ENCODE data around the gene HHIP. TPM values are rescaled to one million over a fixed set of nuclear protein-coding genes. Genes with fewer than 3 reads are reported as not detected.

HHIP gene, protein sequence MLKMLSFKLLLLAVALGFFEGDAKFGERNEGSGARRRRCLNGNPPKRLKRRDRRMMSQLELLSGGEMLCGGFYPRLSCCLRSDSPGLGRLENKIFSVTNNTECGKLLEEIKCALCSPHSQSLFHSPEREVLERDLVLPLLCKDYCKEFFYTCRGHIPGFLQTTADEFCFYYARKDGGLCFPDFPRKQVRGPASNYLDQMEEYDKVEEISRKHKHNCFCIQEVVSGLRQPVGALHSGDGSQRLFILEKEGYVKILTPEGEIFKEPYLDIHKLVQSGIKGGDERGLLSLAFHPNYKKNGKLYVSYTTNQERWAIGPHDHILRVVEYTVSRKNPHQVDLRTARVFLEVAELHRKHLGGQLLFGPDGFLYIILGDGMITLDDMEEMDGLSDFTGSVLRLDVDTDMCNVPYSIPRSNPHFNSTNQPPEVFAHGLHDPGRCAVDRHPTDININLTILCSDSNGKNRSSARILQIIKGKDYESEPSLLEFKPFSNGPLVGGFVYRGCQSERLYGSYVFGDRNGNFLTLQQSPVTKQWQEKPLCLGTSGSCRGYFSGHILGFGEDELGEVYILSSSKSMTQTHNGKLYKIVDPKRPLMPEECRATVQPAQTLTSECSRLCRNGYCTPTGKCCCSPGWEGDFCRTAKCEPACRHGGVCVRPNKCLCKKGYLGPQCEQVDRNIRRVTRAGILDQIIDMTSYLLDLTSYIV
- total RNA-seq (2014; rRNA removed; shearing (Covaris generic)), result 0.49 and 0.96 TPM in 2 replicates

DNA sequence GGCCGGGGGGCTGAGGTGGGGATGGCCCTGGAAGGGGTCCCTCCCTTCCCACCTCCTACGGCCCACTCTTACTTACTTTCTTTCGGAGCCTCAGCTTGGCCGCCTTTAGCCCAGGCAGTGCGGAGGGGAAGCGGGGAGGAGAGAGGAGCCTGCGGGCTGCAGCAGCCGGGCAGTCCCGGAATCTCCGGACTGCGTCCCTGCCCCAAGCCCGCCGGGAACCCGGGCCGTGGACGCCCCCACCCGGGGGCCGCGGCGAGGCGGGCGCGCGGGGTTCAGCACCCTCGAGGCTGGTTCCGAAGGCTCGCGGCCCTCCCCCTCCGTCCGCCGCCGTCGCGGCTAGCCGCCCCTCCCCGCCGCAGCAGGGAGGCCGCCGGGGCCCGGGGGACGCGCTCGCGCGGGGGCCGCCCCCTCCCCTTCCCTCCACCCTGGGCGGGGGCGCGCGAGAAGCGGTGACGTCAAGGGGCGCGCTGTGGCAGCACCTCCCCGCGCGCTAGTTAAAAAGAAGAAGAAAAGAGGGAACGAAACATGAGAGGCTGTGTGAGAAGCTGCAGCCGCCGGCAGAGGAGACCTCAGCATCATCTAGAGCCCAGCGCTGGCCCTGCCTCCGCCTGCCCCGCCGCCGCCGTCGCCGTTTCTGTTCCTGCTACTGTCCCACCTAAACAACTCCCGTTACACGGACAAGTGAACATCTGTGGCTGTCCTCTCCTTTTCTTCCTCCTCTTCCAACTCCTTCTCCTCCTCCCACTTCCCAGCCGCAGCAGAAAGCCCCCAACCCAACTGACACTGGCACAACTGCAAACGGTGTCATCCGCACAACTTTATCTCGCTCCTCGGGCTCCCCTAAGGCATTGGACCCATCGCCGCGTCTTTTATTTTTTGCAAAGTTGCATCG lies at the start of gene HHIP:
Gene HHIP (plus strand): TSS at position 526 of the 892 bp plus-strand sequence. CDS start 520 bp downstream, outside the sequence.
- peak; percentile 19 for DNase-seq (ENCODE audit: low read depth)

DNA sequence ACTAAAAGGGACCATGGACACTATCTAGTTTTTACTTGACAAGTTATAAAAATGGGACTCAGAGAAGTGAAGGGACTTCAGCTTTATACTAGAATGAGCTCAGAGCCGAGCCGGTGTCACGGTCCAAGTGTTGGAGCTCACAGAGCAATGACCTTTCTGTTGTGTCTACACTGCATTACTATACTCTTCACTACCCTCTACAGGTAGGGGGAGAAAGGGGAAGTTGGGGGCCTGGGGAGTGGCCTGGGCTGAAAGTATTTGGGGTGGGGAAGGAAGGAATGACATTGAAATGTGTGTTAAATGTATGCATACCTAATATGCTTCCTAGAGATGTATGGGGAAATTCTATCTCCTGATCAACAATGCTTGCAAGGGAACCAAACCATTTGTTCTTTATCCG lies 48.8 kb upstream of the HHIP start:
- no peak for DNase-seq (ENCODE audit: low read depth)

DNA sequence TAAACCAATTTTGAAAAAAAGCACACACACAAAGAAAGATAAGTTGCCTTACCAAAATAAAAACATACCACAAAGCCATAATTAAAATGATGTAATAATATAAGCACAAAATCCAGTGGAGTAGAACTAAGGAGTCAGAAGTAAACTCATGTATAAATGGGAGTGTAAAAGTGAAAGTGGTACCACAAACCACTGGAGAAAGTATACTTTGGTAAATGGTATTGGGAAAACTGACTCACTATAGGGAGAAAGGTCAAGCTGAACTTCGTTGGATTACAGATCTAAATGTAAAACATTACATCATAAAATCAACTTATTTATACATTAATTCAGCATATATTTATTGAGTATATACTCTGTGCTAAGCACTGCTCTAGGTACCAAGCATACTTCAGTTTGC lies 46.3 kb upstream of the HHIP start:
- no peak for DNase-seq (ENCODE audit: low read depth)

DNA sequence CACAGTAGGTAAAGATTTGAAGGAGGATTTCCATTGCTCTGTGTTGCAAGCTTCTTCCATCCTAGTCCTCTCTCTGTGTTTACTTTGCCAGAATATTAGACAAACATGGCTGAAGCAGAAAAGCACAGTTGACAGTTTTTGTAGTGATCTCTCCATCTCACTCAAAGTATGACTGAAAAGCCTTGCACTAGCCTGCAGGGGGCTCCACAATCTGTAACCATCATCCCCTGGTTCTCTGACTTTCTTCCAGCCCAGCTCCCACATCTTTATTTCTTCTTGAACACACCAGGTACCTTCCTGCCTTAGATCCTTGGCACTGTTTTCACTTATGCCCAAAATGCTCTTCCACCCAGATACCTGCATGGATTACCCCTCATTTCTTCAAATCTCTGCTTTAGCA lies 34.1 kb upstream of the HHIP start:
- DNase-seq (ENCODE audit: low read depth), result no peak

DNA sequence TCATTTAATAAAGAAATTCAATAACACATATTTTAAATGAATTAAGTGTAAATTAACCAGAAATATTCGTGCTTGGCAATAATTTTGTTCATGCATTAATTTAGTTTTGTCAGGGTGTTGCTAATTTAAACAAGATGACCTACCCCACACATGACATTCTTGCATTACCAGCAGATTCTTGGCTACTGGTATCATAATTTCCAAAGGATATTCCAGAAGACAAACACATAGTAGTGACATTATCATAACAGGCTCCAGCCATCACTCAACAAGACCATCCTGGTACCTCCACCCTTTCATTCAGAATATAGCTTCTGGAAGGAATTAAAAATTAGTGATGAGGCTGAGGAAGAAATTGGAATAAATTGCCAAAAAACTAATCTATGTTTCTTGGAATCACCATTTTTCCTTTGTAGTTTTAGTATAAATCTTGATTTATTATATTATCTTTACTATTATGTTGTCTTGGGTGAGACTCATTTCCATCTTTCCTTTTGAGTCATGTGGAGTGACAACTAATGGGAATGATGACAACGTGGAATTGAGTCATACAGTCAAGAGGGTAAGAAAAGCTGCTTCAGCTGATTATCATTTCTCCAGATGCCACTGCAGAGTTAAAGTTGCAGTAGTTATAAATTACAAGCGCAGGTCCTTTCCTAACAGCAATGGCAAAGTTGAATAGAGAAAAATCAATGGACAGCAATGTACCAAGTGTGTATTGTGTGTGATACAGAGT lies 30.9 kb upstream of the HHIP start:
- no peak for DNase-seq (ENCODE audit: low read depth)

DNA sequence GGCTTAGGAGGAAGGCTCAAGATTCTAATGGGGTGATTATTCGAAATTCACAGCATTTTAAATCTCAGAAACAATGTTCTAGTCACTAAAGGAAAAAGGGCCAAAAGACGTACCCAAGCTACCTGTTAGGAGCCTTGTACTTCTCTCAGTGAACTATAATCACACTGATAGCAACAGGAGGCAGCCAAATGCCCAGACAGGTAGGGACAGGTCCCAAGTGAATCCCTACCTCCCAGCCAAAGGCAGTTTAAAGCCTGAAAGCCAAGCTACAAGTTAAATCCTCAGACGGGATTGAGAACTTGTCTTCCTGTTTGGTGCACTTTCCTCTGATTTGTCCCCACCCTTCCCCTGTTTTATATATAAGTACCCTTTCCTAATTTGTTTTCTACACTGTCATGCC lies 24.3 kb upstream of the HHIP start:
- DNase-seq (ENCODE audit: low read depth), result no peak

DNA sequence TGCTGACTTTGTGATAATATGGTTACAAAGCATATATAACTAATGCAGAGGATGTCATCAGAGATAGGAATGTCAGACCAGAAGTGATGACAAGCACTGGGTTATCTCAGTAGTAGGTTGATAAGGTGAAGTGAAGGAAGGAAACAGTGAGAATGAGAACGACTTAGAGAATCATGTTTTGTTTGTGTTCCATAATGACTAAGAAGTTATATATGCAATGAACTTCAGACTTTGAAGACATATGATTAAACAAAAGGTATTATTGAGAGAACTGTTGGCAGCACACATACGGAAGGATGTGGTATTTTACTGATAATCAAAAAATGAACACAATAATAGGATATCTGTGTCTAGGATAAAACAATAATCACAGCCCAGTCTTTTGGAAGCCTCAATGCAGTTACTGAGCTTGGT lies 18.3 kb upstream of the HHIP start:
- no peak for DNase-seq (ENCODE audit: low read depth)

DNA sequence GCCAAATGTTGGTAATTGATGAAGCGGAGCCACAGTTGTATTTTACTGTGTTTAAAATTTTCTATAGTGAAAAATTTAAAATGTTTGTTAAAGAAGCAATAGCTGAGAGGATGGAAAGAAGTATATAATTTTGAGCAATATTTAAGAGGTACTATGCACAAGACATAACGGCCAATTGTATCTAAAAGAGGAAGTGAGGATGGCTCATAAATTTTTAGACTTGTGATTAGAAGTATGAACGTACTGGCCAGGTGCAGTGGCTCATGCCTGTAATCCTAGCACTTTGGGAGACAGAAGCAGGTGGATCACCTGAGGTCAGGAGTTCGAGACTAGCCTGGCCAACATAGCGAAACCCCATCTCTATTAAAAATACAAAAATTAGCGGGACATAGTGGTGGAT lies 12.7 kb upstream of the HHIP start:
- DNase-seq (ENCODE audit: low read depth), result no peak

DNA sequence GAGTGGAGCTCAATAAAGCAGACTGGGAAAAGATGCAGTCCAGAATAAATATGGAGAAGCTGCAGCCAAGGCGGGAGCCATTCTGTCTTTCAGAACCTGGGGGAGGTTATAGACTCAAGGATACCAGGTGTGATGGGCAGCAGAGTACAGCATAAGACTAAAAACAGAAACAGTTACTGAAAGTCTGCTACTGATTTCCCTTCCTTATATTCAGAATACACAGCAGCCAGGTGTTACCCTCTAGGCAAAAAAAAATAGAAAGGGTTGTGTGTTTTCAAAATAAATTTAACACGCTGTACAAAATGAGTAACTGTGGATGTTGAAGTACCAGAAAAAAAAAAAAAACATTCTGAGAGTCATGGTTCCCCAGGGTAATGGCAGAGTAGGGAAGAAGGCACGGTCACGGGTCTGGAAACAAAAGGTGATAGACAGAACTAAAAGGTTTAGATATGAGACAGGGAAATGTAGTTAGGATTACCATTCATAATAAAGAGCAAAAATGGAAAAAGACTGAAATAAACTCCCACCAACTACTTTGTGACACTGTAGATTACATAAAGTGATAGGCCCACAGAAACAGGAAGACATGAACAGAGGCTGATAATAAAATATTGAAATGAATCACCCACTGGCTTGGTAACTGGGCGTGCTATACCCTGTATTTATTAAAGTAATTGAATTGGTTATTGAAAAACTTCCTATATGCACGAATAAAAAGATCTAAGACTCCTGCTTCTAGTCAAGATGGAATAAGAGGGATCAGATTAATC lies 10.8 kb upstream of the HHIP start:
- DNase-seq (ENCODE audit: low read depth), result no peak

DNA sequence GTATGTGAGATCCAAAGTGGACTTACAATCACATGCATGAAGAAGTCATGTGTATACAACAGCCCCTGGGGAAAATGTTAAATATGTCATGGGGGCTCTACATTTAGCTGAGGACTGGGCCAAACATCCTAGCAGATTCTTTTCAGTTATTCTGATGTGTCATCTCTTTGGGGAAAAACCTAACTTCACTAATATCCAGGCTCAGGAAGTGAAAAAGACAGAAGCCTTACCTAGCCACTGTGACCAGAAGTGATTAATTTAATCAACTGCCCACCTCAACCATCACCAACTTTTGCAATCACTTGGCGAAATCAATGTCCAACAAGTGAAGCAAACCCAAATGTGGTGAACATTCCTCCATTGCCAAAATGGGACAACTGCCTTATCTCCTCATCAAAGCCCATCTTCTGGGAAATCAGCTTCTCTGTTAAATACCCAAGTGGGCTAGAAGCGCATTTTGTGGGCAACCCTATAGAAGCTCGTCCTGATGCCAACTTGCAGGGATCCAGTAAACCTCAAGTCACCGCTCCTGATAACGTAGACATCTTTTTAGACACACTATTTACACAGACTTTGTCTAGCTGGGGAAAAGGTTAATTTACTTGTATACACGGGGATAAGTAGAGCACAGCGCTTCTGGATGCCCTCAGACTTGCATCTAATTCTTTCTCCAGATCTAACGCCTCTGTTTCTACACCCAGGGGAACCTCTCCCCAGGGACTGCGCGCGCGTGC lies 1.4 kb upstream of the HHIP start:
- DNase-seq (ENCODE audit: low read depth), result no peak

DNA sequence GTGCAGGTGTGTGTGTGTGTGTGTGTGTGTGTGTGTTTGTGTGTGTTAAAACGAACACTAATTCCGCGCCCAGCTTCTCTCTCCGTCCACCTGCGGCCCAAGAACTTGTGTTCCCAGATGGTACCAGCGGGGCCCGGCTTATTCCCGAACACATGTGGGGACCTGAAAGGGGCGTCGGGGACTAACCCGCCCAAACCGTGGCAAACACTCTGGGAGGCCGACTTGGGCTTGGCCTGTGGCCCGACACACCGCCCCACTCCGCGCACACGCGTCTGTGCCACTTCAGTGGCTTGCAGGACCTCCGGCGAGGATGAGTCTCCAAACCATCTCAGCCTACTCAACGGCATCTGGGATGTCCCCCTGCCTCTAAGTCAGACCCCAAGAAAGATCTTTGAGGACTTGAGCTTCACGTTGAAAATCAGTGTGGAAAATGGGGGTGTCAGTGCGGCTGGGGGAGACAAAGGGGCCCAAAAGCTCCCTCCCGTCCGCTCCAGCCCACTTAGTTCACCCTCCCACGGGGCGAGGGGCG lies 790 bp upstream of the HHIP start:
- no peak for DNase-seq (ENCODE audit: low read depth)

DNA sequence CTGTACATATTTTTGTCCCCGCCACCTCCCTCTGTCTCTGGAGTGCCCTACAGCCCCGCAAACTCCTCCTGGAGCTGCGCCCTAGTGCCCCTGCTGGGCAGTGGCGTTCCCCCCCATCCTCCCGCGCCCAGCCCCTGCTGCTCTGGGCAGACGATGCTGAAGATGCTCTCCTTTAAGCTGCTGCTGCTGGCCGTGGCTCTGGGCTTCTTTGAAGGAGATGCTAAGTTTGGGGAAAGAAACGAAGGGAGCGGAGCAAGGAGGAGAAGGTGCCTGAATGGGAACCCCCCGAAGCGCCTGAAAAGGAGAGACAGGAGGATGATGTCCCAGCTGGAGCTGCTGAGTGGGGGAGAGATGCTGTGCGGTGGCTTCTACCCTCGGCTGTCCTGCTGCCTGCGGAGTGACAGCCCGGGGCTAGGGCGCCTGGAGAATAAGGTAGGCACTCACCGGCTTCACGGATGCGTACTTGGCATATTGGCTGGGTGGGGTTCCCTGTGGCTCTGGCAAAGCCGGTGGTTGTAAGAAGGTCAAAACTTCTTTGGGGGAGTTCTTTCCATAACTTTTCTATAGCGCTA lies 653 bp downstream of the HHIP start:
- no peak for DNase-seq (ENCODE audit: low read depth)

DNA sequence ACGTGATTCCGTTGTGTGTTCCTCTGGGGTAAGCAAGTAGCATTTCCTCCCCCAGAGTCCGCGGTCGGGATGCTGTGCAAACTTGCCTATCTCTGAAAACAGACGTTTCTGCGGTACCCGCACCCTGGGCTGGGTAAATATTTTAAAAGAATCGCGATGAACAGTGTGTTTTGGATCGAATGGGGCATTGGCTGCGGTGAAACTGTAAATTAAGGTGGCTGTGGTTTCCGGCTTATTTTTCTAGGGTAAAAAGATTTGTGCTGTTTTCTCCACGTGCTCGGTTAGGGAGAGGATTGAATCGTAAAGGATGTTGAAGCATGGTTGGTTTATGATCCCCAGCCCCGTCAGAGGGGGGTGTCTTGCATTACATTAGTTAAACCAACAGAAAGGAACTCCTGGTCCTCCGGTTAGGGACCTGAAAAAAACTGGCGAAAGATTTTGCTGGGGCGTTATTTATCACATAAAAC lies 1.2 kb downstream of the HHIP start:
- DNase-seq (ENCODE audit: low read depth), result no peak

DNA sequence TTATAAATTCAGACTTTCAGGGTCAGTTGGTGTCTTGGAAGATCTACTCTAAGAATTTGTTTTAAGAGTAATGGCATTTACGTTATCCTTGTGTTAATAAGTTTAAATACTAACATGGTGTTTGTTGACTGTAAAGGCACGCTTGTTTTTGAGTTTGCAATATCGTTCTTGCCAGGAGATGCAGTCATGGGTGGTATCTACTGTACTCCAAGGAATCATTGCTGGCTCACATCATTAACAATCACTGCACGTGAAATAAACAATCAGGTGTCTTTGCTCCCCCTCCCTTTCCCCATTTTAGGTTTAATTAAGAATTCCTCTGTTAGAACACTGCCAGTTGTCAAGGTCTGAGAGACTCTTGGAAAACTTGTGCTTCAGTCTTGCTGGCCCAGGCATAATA lies 1.6 kb downstream of the HHIP start:
- no peak for DNase-seq (ENCODE audit: low read depth)

DNA sequence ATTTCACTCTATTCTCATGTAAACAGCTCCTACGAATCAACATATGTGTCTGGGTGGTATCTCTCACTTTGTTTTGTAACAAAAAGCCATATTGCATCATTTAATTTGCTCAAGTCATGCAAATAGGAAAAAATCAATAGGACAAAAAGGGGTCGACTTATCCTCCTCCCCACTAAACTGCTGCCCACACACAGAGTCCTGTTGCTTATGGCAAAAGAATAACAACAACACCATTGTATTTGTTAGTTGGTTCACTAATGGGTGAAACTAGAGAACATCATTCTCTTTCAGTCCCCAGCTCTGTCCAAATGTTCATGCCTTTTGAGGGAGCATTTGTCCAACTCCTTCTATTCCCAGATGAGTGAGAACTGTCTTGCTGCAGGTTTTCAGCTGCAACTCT lies 2.1 kb downstream of the HHIP start:
- DNase-seq (ENCODE audit: low read depth), result no peak

DNA sequence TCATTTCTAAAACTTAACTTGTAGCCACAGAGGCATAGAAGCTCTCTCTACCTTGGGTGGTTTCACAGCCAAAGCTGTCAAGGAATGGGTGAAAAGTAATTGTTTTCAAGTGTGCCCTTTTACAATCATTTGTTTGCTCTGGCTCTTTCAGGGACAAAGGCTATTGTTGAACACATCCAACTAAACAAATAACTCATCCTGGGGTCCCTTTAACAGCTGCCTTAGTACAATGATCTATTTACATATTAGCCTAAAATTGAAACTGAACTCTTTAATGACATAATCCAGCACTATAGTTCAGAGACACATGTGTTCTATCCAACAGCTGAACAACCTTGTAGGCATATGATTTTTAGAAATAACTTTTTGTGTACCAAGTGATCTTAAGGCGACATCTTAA lies 3.7 kb downstream of the HHIP start:
- no peak for DNase-seq (ENCODE audit: low read depth)

DNA sequence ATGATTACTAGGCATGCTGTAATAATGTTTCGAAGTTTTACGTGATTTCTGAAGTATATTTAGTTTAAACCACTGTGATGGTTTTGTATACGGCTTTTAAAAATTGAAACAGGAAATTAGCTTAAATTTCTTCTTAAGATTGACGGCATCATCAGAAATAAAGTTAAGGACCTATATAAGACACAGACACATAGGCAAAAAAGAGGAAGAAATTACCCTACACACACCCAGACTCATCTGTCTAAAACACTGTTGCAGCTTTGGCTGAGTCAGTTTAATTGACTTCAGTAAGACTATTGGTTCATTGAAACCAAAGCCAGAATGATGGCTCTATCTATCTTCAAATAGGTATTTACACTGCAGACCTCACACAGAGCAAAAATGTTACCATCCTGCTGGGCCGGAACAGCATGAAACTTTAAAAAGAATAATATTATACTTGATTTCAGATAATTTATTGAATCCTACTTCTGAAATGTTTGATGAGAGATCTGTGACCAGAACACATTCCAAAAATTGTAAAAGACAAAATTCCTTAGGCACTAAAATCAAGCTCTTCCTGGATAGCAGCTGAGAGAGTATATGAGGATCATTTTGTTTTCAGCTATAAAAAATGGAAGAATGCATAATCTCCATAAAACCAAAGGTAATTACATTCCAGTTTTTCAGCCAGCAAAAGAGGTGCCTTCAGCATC lies 4.5 kb downstream of the HHIP start:
- DNase-seq (ENCODE audit: low read depth), result no peak

DNA sequence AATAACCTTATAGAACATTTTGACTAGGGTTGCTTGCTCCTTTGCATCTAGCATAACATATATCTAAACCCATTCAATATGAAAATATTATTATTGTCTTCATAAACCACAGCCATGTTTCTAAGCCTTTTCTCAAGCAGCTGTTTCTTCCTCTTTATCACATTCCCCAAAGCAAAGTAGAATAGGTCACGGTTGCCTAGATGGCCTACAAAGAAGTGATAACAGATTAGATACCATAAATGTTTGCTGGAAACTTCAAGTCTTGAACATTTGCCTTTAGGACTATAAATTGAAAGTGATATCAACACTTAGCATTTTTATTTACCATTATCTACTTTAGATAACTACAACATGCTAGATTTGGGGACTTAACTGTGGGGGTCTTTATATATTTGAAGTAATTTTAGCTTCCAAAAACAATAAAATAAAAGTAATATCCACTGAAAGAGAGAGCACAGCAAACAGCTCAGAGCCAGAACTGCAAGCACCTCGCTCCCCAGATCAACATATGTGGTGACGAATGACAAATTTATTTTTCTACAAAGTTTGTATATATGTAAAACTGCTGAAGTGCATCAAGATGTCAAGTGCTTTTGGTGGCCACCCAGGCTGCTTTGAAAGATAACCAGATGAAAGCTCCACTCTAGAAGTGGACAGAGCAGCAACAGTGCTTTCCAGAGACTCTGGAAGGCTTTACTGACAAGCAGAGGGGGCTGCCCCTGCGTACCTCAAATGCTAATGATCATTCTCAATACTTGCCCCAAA lies 8.0 kb downstream of the HHIP start:
- no peak for DNase-seq (ENCODE audit: low read depth)
